ENCODE data around the gene CD160. TPM values are rescaled to one million over a fixed set of nuclear protein-coding genes. Genes with fewer than 3 reads are reported as not detected.

CD160 gene
- total and polyA plus RNA-seq, 2 experiments from 2014 or later = 0.06 TPM; not detected in 1

GRCh38 chr1:145702826-145703225 is 16.5 kb upstream of the CD160 start:
- 0 out of 2 replicates have a peak, but pooled peaks cover 3% of the 10 kb centered on the region for H3K9me2 ChIP-seq (ENCODE audit: insufficient read depth)
- H3F3A ChIP-seq (replicated peaks; ENCODE audit: low read depth) = no peaks in the 10 kb centered on the region
- no peak for DNase-seq (ENCODE audit: low spot score)
- Mint-ChIP-seq H3K27me3 (ENCODE audit: insufficient read depth, low read depth, poor library complexity) (peaks cover under 1% of the 10 kb centered on the region), H3K4me1 (peaks cover 12% of the 10 kb centered on the region), H3K9me3 (no peaks in the 10 kb centered on the region), H3K36me3 (ENCODE audit: low read depth) (no peaks in the 10 kb centered on the region), H3K27ac (no peak overlapping the region), H3K4me3 (no peak overlapping the region)
- H3K79me2 ChIP-seq (replicated peaks; ENCODE audit: insufficient read depth) = no peaks in the 10 kb centered on the region
- H3K36me3 ChIP-seq (ENCODE audit: insufficient read depth) = no peaks in the 10 kb centered on the region
- no peak overlapping the region for H3K4me3 ChIP-seq
- H3K27me3 ChIP-seq (ENCODE audit: insufficient read depth) = no peaks in the 10 kb centered on the region
- no peaks in the 10 kb centered on the region for H3K4me1 ChIP-seq (ENCODE audit: insufficient read depth)
- H3K27ac ChIP-seq (ENCODE audit: low read depth) = no peak overlapping the region
- no peak overlapping the region for H3K4me2 ChIP-seq
- H4K20me1 ChIP-seq (replicated peaks; ENCODE audit: insufficient read depth) = no peaks in the 10 kb centered on the region; the same call in 1 of the 2 replicates
- no peak overlapping the region for H2AFZ ChIP-seq
- TF ChIP-seq JUNB (IDR thresholded peaks at IDR 0.05; ENCODE audit: unreplicated experiment) = no peak
- TF ChIP-seq NANOG (IDR thresholded peaks at IDR 0.05; ENCODE audit: borderline replicate concordance) = no peak
- no peak for TF ChIP-seq ZNF331 (CRISPR knock-in tag; IDR thresholded peaks at IDR 0.05; ENCODE audit: low read depth)
- TF ChIP-seq, protein P1, sequence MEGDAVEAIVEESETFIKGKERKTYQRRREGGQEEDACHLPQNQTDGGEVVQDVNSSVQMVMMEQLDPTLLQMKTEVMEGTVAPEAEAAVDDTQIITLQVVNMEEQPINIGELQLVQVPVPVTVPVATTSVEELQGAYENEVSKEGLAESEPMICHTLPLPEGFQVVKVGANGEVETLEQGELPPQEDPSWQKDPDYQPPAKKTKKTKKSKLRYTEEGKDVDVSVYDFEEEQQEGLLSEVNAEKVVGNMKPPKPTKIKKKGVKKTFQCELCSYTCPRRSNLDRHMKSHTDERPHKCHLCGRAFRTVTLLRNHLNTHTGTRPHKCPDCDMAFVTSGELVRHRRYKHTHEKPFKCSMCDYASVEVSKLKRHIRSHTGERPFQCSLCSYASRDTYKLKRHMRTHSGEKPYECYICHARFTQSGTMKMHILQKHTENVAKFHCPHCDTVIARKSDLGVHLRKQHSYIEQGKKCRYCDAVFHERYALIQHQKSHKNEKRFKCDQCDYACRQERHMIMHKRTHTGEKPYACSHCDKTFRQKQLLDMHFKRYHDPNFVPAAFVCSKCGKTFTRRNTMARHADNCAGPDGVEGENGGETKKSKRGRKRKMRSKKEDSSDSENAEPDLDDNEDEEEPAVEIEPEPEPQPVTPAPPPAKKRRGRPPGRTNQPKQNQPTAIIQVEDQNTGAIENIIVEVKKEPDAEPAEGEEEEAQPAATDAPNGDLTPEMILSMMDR (conservative IDR thresholded peaks at IDR 0.05; ENCODE audit: low read depth in 2 of 2) = no peak
- TF ChIP-seq, protein P2, sequence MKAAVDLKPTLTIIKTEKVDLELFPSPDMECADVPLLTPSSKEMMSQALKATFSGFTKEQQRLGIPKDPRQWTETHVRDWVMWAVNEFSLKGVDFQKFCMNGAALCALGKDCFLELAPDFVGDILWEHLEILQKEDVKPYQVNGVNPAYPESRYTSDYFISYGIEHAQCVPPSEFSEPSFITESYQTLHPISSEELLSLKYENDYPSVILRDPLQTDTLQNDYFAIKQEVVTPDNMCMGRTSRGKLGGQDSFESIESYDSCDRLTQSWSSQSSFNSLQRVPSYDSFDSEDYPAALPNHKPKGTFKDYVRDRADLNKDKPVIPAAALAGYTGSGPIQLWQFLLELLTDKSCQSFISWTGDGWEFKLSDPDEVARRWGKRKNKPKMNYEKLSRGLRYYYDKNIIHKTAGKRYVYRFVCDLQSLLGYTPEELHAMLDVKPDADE (IDR thresholded peaks at IDR 0.05) = no peak
- TF ChIP-seq STAT1 (IDR thresholded peaks at IDR 0.05; ENCODE audit: unreplicated experiment) = no peak
- TF ChIP-seq REST (IDR thresholded peaks at IDR 0.05; ENCODE audit: unreplicated experiment) = no peak
- TF ChIP-seq CREB1 (CRISPR knock-in tag; IDR thresholded peaks at IDR 0.05; ENCODE audit: low read depth) = no peak
- TF ChIP-seq ZNF114 (CRISPR knock-in tag; IDR thresholded peaks at IDR 0.05) = no peak
- no peak for TF ChIP-seq EZH2 (IDR thresholded peaks at IDR 0.05; ENCODE audit: low read depth, unreplicated experiment)
- TF ChIP-seq EZH2phosphoT487 (IDR thresholded peaks at IDR 0.05; ENCODE audit: unreplicated experiment) = no peak
- no peak for TF ChIP-seq POLR2AphosphoS5 (IDR thresholded peaks at IDR 0.05; ENCODE audit: low read depth)
- TF ChIP-seq, protein P3, sequence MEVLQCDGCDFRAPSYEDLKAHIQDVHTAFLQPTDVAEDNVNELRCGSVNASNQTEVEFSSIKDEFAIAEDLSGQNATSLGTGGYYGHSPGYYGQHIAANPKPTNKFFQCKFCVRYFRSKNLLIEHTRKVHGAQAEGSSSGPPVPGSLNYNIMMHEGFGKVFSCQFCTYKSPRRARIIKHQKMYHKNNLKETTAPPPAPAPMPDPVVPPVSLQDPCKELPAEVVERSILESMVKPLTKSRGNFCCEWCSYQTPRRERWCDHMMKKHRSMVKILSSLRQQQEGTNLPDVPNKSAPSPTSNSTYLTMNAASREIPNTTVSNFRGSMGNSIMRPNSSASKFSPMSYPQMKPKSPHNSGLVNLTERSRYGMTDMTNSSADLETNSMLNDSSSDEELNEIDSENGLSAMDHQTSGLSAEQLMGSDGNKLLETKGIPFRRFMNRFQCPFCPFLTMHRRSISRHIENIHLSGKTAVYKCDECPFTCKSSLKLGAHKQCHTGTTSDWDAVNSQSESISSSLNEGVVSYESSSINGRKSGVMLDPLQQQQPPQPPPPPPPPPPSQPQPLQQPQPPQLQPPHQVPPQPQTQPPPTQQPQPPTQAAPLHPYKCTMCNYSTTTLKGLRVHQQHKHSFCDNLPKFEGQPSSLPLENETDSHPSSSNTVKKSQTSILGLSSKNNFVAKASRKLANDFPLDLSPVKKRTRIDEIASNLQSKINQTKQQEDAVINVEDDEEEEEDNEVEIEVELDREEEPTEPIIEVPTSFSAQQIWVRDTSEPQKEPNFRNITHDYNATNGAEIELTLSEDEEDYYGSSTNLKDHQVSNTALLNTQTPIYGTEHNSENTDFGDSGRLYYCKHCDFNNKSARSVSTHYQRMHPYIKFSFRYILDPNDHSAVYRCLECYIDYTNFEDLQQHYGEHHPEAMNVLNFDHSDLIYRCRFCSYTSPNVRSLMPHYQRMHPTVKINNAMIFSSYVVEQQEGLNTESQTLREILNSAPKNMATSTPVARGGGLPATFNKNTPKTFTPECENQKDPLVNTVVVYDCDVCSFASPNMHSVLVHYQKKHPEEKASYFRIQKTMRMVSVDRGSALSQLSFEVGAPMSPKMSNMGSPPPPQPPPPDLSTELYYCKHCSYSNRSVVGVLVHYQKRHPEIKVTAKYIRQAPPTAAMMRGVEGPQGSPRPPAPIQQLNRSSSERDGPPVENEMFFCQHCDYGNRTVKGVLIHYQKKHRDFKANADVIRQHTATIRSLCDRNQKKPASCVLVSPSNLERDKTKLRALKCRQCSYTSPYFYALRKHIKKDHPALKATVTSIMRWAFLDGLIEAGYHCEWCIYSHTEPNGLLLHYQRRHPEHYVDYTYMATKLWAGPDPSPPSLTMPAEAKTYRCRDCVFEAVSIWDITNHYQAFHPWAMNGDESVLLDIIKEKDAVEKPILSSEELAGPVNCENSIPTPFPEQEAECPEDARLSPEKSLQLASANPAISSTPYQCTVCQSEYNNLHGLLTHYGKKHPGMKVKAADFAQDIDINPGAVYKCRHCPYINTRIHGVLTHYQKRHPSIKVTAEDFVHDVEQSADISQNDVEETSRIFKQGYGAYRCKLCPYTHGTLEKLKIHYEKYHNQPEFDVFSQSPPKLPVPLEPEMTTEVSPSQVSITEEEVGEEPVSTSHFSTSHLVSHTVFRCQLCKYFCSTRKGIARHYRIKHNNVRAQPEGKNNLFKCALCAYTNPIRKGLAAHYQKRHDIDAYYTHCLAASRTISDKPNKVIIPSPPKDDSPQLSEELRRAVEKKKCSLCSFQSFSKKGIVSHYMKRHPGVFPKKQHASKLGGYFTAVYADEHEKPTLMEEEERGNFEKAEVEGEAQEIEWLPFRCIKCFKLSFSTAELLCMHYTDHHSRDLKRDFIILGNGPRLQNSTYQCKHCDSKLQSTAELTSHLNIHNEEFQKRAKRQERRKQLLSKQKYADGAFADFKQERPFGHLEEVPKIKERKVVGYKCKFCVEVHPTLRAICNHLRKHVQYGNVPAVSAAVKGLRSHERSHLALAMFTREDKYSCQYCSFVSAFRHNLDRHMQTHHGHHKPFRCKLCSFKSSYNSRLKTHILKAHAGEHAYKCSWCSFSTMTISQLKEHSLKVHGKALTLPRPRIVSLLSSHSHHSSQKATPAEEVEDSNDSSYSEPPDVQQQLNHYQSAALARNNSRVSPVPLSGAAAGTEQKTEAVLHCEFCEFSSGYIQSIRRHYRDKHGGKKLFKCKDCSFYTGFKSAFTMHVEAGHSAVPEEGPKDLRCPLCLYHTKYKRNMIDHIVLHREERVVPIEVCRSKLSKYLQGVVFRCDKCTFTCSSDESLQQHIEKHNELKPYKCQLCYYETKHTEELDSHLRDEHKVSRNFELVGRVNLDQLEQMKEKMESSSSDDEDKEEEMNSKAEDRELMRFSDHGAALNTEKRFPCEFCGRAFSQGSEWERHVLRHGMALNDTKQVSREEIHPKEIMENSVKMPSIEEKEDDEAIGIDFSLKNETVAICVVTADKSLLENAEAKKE (CRISPR knock-in tag; IDR thresholded peaks at IDR 0.05) = no peak
- no peak for ATAC-seq
